Peyer's patch (tissue), 4 donors: ENCODE measurements around the gene IBTK.

Experiments
- CTCF ChIP-seq, 6 experiments: fragments of 450-650 bp in 4 of 6; fragments of 200-600 bp in 2 of 6; sonication (generic) in 1 of 6; IDR thresholded peaks; one replicate each; pipeline ENCODE4 v1.5.1; 2017 to 2019; ENCODE audit warnings: antibody characterized with exemption in 6 of 6, mild to moderate bottlenecking in 3 of 6, moderate library complexity in 1 of 6
- POLR2A ChIP-seq, 2 donors: fragments of 450-650 bp; IDR thresholded peaks; one replicate each; pipeline ENCODE4 v1.5.1; 2017; ENCODE audit warnings: antibody characterized with exemption in 2 of 2, mild to moderate bottlenecking in 2 of 2, moderate library complexity in 2 of 2

- no peak for TF ChIP-seq CTCF (IDR thresholded peaks at IDR 0.05)
- no peak for TF ChIP-seq POLR2A (IDR thresholded peaks at IDR 0.05)
These were observed 30.4 kb downstream of the IBTK start for GRCh38 chr6:82217018-82217586.
